HG02642 (cell line): Measurements from ENCODE around the gene KCNAB3.
A peak's percentile ranks its signal among the peaks of the same experiment; 100 is the strongest.

Experiments
- ATAC-seq: cut with Tn5 transposase; IDR thresholded peaks from one replicate; pipeline ENCODE4 v1.9.1; 2021; ENCODE audit warnings: mild to moderate bottlenecking; ENCODE audit not compliant: unreplicated experiment, poor library complexity

Gene KCNAB3

GRCh38 chr17:7943291-7943690, 13.6 kb upstream of the KCNAB3 start:
- no peak for ATAC-seq

DNA sequence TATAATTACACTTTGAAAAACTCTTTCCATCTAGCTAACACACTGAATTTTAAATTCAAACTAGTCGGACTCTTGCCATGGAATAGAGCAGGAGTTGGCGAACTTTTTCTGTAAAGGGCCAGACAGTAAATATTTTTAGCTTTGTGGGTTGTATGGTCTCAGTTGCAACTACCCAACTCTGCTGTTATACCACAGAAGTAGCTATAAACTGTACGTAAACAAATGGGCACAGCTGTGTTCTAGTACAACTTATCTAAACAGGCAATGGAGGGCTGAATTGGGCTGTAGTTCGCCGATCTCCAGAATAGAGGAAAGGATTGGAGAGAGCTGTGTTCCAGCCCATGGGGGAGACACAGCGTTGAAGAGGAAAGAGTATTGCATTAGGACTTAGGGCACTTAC, 11.1 kb upstream of the KCNAB3 start:
- ATAC-seq = no peak

GRCh38 chr17:7940034-7940433, 10.4 kb upstream of the KCNAB3 start:
- ATAC-seq = no peak

GRCh38 chr17:7935859-7936258, 6.2 kb upstream of the KCNAB3 start:
- ATAC-seq = no peak

- no peak for ATAC-seq
These were observed 3.3 kb upstream of the KCNAB3 start for GRCh38 chr17:7932949-7933348.

DNA sequence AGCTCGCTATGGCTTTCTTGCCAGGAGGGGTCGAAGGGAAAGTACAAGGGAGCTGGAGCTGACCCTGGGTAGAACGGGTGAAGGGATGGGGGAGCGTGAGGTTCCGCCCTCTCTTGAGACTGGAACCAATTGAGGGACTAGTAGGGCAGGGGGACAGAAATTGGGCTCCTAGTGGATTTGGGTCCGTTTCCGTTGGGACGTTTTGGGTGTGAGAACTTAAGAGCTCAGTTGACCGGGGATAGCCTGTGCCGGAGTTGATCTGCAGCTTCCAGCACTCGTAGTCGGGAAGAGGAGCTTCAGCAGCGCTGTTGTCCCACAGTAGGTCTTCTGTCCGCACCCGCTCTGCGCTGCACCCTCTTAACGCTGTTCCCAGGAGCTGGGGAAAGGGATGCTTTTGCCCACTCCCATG, 2.8 kb upstream of the KCNAB3 start:
- ATAC-seq = peak; percentile 4

GRCh38 chr17:7931709-7932482, 2.2 kb upstream of the KCNAB3 start, which contains the start of the genes CNTROB and TRAPPC1:
CNTROB (plus strand) TSS chr17:7932206; CDS start chr17:7933080, 874 bp downstream.
TRAPPC1 (minus strand) TSS chr17:7931946; CDS start chr17:7931829, 117 bp downstream.
- peak; percentile 97 for ATAC-seq

DNA sequence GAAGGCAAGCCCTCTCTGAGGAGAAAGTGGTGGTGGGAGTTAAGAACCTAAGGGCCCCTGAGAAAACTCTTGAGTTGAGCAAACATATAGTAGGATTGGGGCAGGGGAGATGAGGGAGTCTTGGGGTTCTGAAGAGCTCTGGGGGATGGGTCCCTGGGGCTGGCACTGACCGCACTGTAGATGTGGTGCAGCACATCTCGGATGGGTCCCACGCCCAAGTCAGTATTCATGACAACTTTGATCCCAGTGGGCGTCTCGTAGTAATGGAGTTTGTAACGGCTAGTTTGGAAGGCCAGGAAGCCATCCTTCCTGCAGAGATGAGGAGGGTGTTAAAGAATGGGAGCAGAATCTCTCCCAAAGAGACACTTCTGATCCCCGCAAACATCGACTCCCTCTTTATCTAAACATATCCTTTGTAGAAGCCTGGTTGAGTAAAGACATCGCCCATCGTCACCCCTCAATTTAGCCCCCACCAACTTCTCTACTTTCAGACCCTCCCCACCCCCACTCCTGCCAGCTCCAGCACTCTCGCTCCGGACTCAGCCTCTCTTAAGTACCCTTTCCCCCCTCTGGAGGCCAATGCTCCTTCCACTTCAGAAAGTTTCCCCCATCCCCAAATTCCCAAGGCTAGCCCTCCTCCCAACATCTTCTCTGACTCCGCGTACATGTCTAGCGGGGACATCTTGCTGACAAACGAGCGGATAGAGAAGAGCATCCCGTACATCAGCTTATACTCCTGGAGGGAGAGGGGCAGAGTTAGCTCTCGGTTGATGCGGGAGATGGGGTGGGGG, 1.4 kb upstream of the KCNAB3 start:
- ATAC-seq = no peak

- ATAC-seq = no peak
These were observed 2.1 kb downstream of the KCNAB3 start for GRCh38 chr17:7927596-7927995.

DNA sequence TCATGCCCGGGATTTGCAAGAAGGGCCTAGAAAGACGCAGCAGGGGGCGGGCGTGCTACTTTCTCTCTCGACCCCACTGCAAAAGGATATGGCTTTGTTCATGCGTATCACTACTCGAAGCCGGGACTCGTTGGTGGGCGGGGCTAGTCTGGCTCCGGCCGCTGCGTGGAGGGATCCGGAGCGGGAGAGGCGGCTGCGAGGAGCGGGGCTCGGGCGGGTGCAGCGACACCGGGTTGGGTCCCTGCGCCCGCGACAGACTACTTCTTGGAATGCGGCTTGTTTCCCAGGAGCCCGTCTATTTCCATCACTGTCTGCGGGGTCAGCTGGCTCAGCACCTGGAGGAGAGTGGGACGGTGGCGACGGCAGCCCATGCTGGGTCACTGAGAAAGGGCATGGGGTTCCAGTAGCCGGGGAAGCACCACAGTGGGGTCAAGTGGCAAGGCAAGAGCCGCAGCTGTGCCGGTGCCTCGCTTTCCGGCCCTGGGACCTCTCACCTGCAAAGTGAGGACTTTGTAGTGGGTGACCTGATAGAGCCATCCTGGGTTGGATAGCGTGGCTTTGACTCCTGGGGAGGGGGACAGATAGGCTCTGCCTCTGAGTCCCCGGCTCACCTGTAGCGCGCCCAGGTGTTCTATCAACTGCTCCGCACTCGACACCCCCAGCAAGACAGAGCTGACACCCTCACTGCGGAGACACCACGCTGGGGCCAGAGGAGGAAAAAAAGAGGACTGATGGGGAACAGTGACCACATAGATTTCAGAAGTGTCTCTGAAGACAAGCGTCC, 6.6 kb downstream of the KCNAB3 start:
- no peak for ATAC-seq

GRCh38 chr17:7922269-7922844, 7.3 kb downstream of the KCNAB3 start:
- no peak for ATAC-seq

DNA sequence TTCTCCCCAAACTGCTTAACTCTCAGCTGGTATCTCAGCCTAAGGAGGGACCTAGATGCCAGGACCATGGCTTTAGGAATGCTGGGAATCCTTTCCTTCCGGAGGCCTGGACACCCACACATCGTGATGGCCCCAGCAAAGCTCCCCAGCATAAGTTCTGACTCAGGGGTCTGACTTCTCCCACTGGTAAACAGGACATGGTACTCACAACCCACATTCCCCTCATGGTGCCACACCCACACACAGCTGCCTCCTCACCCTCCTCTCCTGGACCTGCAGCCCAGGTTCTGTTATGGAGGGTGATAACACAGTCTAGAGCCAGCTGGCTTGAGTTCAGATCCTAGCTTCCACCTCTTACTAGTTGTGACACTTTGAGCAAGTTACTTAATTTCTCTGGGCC, 12.8 kb downstream of the KCNAB3 start:
- no peak for ATAC-seq

- peak; percentile 20 for ATAC-seq
These were observed 13.3 kb downstream of the KCNAB3 start for GRCh38 chr17:7916385-7916682.

DNA sequence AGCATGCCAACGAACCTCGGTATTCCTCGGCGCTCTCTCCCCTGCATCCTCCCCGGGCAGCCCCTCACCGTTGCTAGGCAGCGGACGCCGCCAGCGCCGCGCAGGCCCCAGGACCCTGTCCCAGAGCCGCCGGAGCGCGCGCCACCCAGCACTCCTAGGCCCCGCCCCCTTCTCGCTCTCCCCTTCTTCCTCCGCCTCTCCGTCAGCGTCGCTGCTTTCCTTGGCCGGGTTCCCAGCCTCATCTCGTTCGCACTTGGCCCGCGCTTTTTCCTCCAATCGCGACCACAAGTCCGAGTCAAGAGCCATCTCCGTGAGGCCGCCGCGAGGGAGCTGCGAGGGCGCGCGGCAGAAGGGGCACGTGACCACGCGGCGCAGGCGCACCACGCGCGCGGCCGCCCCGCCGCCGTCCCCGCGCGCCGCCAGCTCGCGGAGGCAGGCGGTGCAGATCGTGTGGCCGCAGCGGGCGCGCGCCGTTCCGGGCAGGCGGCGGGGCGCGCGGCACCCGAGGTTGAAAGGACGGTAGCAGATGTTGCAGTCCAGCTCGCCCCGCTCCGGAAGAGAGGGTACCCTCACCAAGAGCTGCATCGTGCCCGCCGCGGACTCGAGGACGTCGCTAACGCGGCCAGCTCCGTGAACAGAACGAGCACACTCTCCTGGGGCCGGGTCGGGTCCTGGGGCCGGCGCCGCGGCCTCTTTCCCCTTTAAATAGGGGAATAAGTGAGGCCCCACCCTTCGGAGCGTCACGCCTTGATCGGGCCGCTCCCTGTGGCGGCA, 13.9 kb downstream of the KCNAB3 start, which contains the start of gene RNF227:
Gene RNF227, minus strand, starts transcription at position 679 of the 774 bp plus-strand sequence. Its CDS starts 94 bp downstream, at position 585.
- ATAC-seq = peak; percentile 86

DNA sequence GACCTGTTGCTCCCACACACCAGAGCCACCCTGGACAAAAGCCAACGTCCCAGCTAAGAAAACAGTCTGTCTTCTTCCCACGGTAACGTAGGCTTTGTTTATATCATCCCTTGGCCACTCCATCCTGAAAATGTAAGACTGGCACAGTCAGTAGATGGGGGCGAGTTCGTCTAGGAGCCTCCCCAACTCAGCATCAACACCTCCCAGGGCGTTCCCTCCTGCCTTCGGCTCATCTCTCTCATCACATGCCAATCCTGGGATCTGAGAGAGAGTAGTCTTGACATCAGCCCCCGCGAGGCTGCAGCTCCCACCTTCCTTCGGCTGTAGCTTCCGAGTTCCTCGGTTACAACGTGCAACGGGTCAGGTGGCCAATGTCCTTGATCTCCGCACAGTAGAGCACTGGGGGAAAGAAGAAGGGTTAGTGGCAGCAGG, 14.5 kb downstream of the KCNAB3 start:
- no peak for ATAC-seq

- ATAC-seq = no peak
These were observed 16.6 kb downstream of the KCNAB3 start for GRCh38 chr17:7912927-7913524.

DNA sequence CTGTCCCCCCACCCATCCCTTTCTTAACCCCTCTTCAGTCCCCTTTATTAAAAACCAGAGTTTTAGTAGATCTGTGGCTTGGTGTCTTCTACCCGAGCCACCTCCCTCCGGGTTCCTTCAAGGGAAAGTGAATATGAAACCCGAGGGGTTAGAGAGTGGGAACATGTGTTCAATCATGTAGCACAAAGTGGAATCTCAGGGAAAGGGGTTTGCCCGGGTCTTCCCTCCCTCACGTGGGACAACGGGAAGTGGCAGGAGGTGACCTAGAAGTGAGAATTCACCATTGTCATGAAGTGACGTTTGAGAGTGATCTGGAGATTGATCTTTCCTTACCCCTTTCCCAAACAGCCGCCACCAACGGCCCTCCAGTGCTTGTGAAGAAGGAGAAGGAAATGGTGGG, 18.5 kb downstream of the KCNAB3 start:
- no peak for ATAC-seq

DNA sequence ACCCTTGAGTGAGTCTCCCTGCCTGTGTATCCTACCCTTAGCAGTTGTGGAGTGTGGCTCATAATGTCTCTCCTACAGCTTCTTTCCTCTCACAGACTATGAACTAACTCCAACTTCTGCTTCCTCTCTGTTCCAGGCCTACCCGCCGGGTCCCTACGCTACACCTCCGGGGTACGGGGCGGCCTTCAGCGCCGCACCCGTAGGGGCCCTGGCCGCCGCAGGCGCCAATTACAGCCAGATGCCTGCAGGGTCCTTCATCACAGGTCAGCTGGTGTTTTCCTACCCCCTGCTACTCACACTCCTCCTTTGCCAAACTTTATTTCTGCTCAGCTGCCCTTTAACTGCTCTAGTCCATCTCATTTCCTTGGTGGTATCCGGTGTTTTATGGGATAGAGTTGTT, 18.9 kb downstream of the KCNAB3 start:
- no peak for ATAC-seq

DNA sequence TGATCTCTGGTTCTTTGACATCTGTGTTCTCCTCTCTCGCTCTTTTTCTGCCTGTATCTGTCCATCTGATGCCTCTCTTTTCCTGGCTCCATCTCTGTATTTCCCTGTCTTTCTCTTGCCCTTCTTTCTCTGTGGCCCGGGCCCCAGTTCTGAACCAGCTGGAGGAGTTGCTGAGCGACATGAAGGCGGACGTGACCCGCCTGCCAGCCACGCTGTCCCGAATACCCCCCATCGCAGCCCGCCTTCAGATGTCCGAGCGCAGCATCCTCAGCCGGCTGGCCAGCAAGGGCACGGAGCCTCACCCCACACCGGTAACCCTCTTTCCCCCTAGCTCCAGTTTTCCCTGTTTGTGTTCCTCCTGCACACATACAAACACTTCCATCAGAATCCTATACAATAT, 19.4 kb downstream of the KCNAB3 start:
- ATAC-seq = no peak
